ENCODE measurements around the gene CCHCR1. TPM values are rescaled to one million over a fixed set of nuclear protein-coding genes. Genes with fewer than 3 reads are reported as not detected.

The CCHCR1 gene
- total RNA-seq, 1 donor from 2014 or later = 50.5 TPM

- intact Hi-C loops (cut with micrococcal nuclease) = no loop called here
- no peaks in the 10 kb centered on the region for H3K9me3 Mint-ChIP-seq
- no peak overlapping the region for H3K4me3 Mint-ChIP-seq (ENCODE audit: low read depth)
- H3K27ac Mint-ChIP-seq = no peak overlapping the region
- no peaks in the 10 kb centered on the region for H3K4me1 Mint-ChIP-seq (ENCODE audit: low read depth)
- DNase-seq (ENCODE audit: low spot score) = no peak
- H3K27me3 Mint-ChIP-seq (ENCODE audit: low read depth) = no peaks in the 10 kb centered on the region
- H3K36me3 Mint-ChIP-seq (ENCODE audit: low read depth) = peaks cover 17% of the 10 kb centered on the region
These were observed 12.2 kb downstream of the CCHCR1 start for GRCh38 chr6:31145386-31145785.

- no peaks in the 10 kb centered on the region for H3K9me3 Mint-ChIP-seq
- no peaks in the 10 kb centered on the region for H3K4me1 Mint-ChIP-seq (ENCODE audit: low read depth)
- intact Hi-C loops (cut with micrococcal nuclease) = no loop called here
- no peak overlapping the region for H3K27ac Mint-ChIP-seq
- H3K27me3 Mint-ChIP-seq (ENCODE audit: low read depth) = no peaks in the 10 kb centered on the region
- H3K4me3 Mint-ChIP-seq (ENCODE audit: low read depth) = no peak overlapping the region
- no peak for DNase-seq (ENCODE audit: low spot score)
- H3K36me3 Mint-ChIP-seq (ENCODE audit: low read depth) = peaks cover 15% of the 10 kb centered on the region
These were observed 12.6 kb downstream of the CCHCR1 start for GRCh38 chr6:31144970-31145340.

GRCh38 chr6:31144296-31144969 is 13.2 kb downstream of the CCHCR1 start:
- no peaks in the 10 kb centered on the region for H3K9me3 Mint-ChIP-seq
- peaks cover 12% of the 10 kb centered on the region for H3K36me3 Mint-ChIP-seq (ENCODE audit: low read depth)
- no peak overlapping the region for H3K4me3 Mint-ChIP-seq (ENCODE audit: low read depth)
- no peak overlapping the region for H3K27ac Mint-ChIP-seq
- no peak for DNase-seq (ENCODE audit: low spot score)
- intact Hi-C loops (cut with micrococcal nuclease) = no loop called here
- no peaks in the 10 kb centered on the region for H3K27me3 Mint-ChIP-seq (ENCODE audit: low read depth)
- no peaks in the 10 kb centered on the region for H3K4me1 Mint-ChIP-seq (ENCODE audit: low read depth)

GRCh38 chr6:31143148-31143547 is 14.5 kb downstream of the CCHCR1 start:
- H3K4me3 Mint-ChIP-seq (ENCODE audit: low read depth) = no peak overlapping the region
- no peak for DNase-seq (ENCODE audit: low spot score)
- intact Hi-C loops (cut with micrococcal nuclease) = no loop called here
- H3K27me3 Mint-ChIP-seq (ENCODE audit: low read depth) = no peaks in the 10 kb centered on the region
- H3K36me3 Mint-ChIP-seq (ENCODE audit: low read depth) = peaks cover 12% of the 10 kb centered on the region
- H3K27ac Mint-ChIP-seq = no peak overlapping the region
- no peaks in the 10 kb centered on the region for H3K4me1 Mint-ChIP-seq (ENCODE audit: low read depth)
- no peaks in the 10 kb centered on the region for H3K9me3 Mint-ChIP-seq

GRCh38 chr6:31142361-31142761 is 15.2 kb downstream of the CCHCR1 start:
- Mint-ChIP-seq H3K27ac (no peak overlapping the region), H3K27me3 (ENCODE audit: low read depth) (peaks cover 2% of the 10 kb centered on the region), H3K9me3 (no peaks in the 10 kb centered on the region), H3K36me3 (ENCODE audit: low read depth) (peaks cover 12% of the 10 kb centered on the region), H3K4me1 (ENCODE audit: low read depth) (peaks cover 3% of the 10 kb centered on the region), H3K4me3 (ENCODE audit: low read depth) (no peak overlapping the region)
- intact Hi-C loops (cut with micrococcal nuclease) = no loop called here
- DNase-seq (ENCODE audit: low spot score) = no peak

GRCh38 chr6:31140643-31141042 is 17.0 kb downstream of the CCHCR1 start:
- intact Hi-C loops (cut with micrococcal nuclease) = no loop called here
- no peak for DNase-seq (ENCODE audit: low spot score)
- Mint-ChIP-seq H3K4me3 (ENCODE audit: low read depth) (no peak overlapping the region), H3K27me3 (ENCODE audit: low read depth) (peaks cover 2% of the 10 kb centered on the region), H3K9me3 (no peaks in the 10 kb centered on the region), H3K36me3 (ENCODE audit: low read depth) (peaks cover 9% of the 10 kb centered on the region), H3K4me1 (ENCODE audit: low read depth) (peaks cover 3% of the 10 kb centered on the region), H3K27ac (no peak overlapping the region)

GRCh38 chr6:31139599-31139998 is 18.0 kb downstream of the CCHCR1 start:
- H3K27ac Mint-ChIP-seq = no peak overlapping the region
- H3K36me3 Mint-ChIP-seq (ENCODE audit: low read depth) = peaks cover 9% of the 10 kb centered on the region
- no peak overlapping the region for H3K4me3 Mint-ChIP-seq (ENCODE audit: low read depth)
- H3K27me3 Mint-ChIP-seq (ENCODE audit: low read depth) = peaks cover 2% of the 10 kb centered on the region
- H3K4me1 Mint-ChIP-seq (ENCODE audit: low read depth) = peaks cover 3% of the 10 kb centered on the region
- no peaks in the 10 kb centered on the region for H3K9me3 Mint-ChIP-seq
- no peak for DNase-seq (ENCODE audit: low spot score)
- intact Hi-C loops (cut with micrococcal nuclease) = no loop called here

GRCh38 chr6:31138982-31139381 is 18.6 kb downstream of the CCHCR1 start, which contains the start of gene PSORS1C2:
PSORS1C2 (minus strand) TSS chr6:31139066; CDS start chr6:31139026, 40 bp downstream.
- no peak within 1 kb of the TSS for H3K4me3 Mint-ChIP-seq (ENCODE audit: low read depth)
- H3K4me1 Mint-ChIP-seq (ENCODE audit: low read depth) = peaks cover 3% of the 10 kb centered on the region
- intact Hi-C loops (cut with micrococcal nuclease) = no loop called here
- H3K9me3 Mint-ChIP-seq = no peaks in the 10 kb centered on the region
- H3K27ac Mint-ChIP-seq = no peak within 1 kb of the TSS
- DNase-seq (ENCODE audit: low spot score) = no peak
- peaks cover 2% of the 10 kb centered on the region for H3K27me3 Mint-ChIP-seq (ENCODE audit: low read depth)
- H3K36me3 Mint-ChIP-seq (ENCODE audit: low read depth) = peaks cover 6% of the 10 kb centered on the region

GRCh38 chr6:31135710-31136109 is 21.9 kb downstream of the CCHCR1 start:
- H3K4me1 Mint-ChIP-seq (ENCODE audit: low read depth) = peaks cover 3% of the 10 kb centered on the region
- intact Hi-C loops (cut with micrococcal nuclease) = loop anchor here (2.0 kb wide), 1 partner anchor 23 kb away; the partner anchor contains the start of gene TCF19
- no peak overlapping the region for H3K4me3 Mint-ChIP-seq (ENCODE audit: low read depth)
- DNase-seq (ENCODE audit: low spot score) = no peak
- no peaks in the 10 kb centered on the region for H3K36me3 Mint-ChIP-seq (ENCODE audit: low read depth)
- no peak overlapping the region for H3K27ac Mint-ChIP-seq
- H3K9me3 Mint-ChIP-seq = no peaks in the 10 kb centered on the region
- peaks cover 2% of the 10 kb centered on the region for H3K27me3 Mint-ChIP-seq (ENCODE audit: low read depth)

- Mint-ChIP-seq H3K9me3 (no peaks in the 10 kb centered on the region), H3K36me3 (ENCODE audit: low read depth) (no peaks in the 10 kb centered on the region), H3K27ac (no peak overlapping the region), H3K4me3 (ENCODE audit: low read depth) (no peak overlapping the region), H3K4me1 (ENCODE audit: low read depth) (peaks cover 3% of the 10 kb centered on the region), H3K27me3 (ENCODE audit: low read depth) (peaks cover 17% of the 10 kb centered on the region)
- DNase-seq (ENCODE audit: low spot score) = no peak
- intact Hi-C loops (cut with micrococcal nuclease) = no loop called here
These were observed 24.8 kb downstream of the CCHCR1 start for GRCh38 chr6:31132806-31133205.

- Mint-ChIP-seq H3K27ac (no peak overlapping the region), H3K27me3 (ENCODE audit: low read depth) (peaks cover 16% of the 10 kb centered on the region), H3K36me3 (ENCODE audit: low read depth) (no peaks in the 10 kb centered on the region), H3K4me3 (ENCODE audit: low read depth) (no peak overlapping the region), H3K4me1 (ENCODE audit: low read depth) (no peaks in the 10 kb centered on the region), H3K9me3 (no peaks in the 10 kb centered on the region)
- intact Hi-C loops (cut with micrococcal nuclease) = no loop called here
- no peak for DNase-seq (ENCODE audit: low spot score)
These were observed 26.0 kb downstream of the CCHCR1 start for GRCh38 chr6:31131595-31131994.

- Mint-ChIP-seq H3K27ac (no peak overlapping the region), H3K4me3 (ENCODE audit: low read depth) (no peak overlapping the region), H3K27me3 (ENCODE audit: low read depth) (peaks cover 16% of the 10 kb centered on the region), H3K4me1 (ENCODE audit: low read depth) (no peaks in the 10 kb centered on the region), H3K36me3 (ENCODE audit: low read depth) (no peaks in the 10 kb centered on the region), H3K9me3 (no peaks in the 10 kb centered on the region)
- intact Hi-C loops (cut with micrococcal nuclease) = no loop called here
- no peak for DNase-seq (ENCODE audit: low spot score)
These were observed 26.9 kb downstream of the CCHCR1 start for GRCh38 chr6:31130751-31131150.

- Mint-ChIP-seq H3K4me1 (ENCODE audit: low read depth) (no peaks in the 10 kb centered on the region), H3K9me3 (no peaks in the 10 kb centered on the region), H3K27ac (no peak overlapping the region), H3K27me3 (ENCODE audit: low read depth) (peaks cover 18% of the 10 kb centered on the region), H3K36me3 (ENCODE audit: low read depth) (no peaks in the 10 kb centered on the region), H3K4me3 (ENCODE audit: low read depth) (no peak overlapping the region)
- intact Hi-C loops (cut with micrococcal nuclease) = no loop called here
- no peak for DNase-seq (ENCODE audit: low spot score)
These were observed 28.5 kb downstream of the CCHCR1 start for GRCh38 chr6:31129130-31129529.

All from activated T-helper 2 cell treated with anti-CD3 and anti-CD28 coated beads, Interferon-gamma antibody, Interleukin-2, Interleukin-4, amounts not matched to agents 10 μg/mL and 5 μg/mL and 100 μg/mL, durations not matched to agents 14 hours and 24 hours and 36 hours (primary cell).